IMR-90 (cell line): ENCODE results near the gene ZBTB33.

Source experiments
- BHLHE40 ChIP-seq: fragments of 150-350 bp; IDR thresholded peaks from 2 replicates; pipeline ENCODE4 v1.6.1; 2016; ENCODE audit warnings: mild to moderate bottlenecking, low read depth, low read length
- CEBPB ChIP-seq: IDR thresholded peaks from 2 replicates; pipeline ENCODE4 v1.6.1; 2012; ENCODE audit warnings: low read depth, low read length, improper control_type of control experiment
- CTCF ChIP-seq: conservative IDR thresholded peaks from 2 replicates; pipeline ENCODE4 v1.5.1; 2012; ENCODE audit warnings: mild to moderate bottlenecking, low read depth, low read length, improper control_type of control experiment
- FOS ChIP-seq: fragments of 150-350 bp; IDR thresholded peaks from 2 replicates; pipeline ENCODE4 v1.6.1; 2016; ENCODE audit warnings: low read depth, low read length
- MAZ ChIP-seq: IDR thresholded peaks from 2 replicates; pipeline ENCODE4 v1.6.1; 2012; ENCODE audit warnings: low read depth, mild to moderate bottlenecking, low read length, improper control_type of control experiment, moderate library complexity, borderline replicate concordance
- NFE2L2 ChIP-seq: fragments of 150-350 bp; IDR thresholded peaks from 2 replicates; pipeline ENCODE4 v1.6.1; 2016; ENCODE audit warnings: low read depth, mild to moderate bottlenecking, low read length
- POLR2A ChIP-seq: IDR thresholded peaks from 2 replicates; pipeline ENCODE4 v1.6.1; 2012; ENCODE audit warnings: mild to moderate bottlenecking, low read depth, low read length
- RAD21 ChIP-seq: IDR thresholded peaks from 2 replicates; pipeline ENCODE4 v1.6.1; 2012; ENCODE audit warnings: low read length, improper control_type of control experiment
- RCOR1 ChIP-seq: IDR thresholded peaks from 2 replicates; pipeline ENCODE4 v1.6.1; 2012; ENCODE audit warnings: mild to moderate bottlenecking, low read length, improper control_type of control experiment; ENCODE audit not compliant: insufficient replicate concordance
- SMC3 ChIP-seq: fragments of 150-350 bp; IDR thresholded peaks from 2 replicates; pipeline ENCODE4 v1.6.1; 2016; ENCODE audit warnings: low read depth, mild to moderate bottlenecking, antibody characterized with exemption, low read length, moderate library complexity
- USF2 ChIP-seq: fragments of 150-350 bp; IDR thresholded peaks from 2 replicates; pipeline ENCODE4 v1.6.1; 2017; ENCODE audit warnings: mild to moderate bottlenecking, antibody characterized with exemption, low read length, low read depth

- no peak for TF ChIP-seq RAD21
- no peak for TF ChIP-seq SMC3
- no peak for TF ChIP-seq POLR2A
- no peak for TF ChIP-seq CTCF
- no peak for TF ChIP-seq BHLHE40
- no peak for TF ChIP-seq CEBPB
- no peak for TF ChIP-seq FOS
- TF ChIP-seq MAZ, result no peak
- no peak for TF ChIP-seq RCOR1
- TF ChIP-seq USF2, result no peak
- TF ChIP-seq NFE2L2, result no peak
These were observed 929 bp downstream of the ZBTB33 start for GRCh38 chrX:120251471-120252011.
